ENCODE data around the gene NOM1. TPM values are rescaled to one million over a fixed set of nuclear protein-coding genes. Genes with fewer than 3 reads are reported as not detected.

NOM1 gene
- total and polyA plus RNA-seq, 2 donors (not counting 1 experiment from before 2014, with no cell fraction given) = 14.2 to 38.3 TPM

- DNase-seq (no peak), ATAC-seq (ENCODE audit: low read depth) (no peak)
- Histone ChIP-seq H3K4me3 (ENCODE audit: control extremely low read depth in 1 of 5, extremely low read depth in 1 of 5, insufficient read depth in 1 of 5, low read depth in 2 of 5, low read length in 4 of 5) (no peak overlapping the region), H3K27ac (ENCODE audit: low read length in 2 of 2) (no peak overlapping the region), H3K79me2 (ENCODE audit: control insufficient read depth, insufficient read depth, low read length) (no peaks in the 10 kb centered on the region), H4K20me1 (ENCODE audit: control insufficient read depth, insufficient read depth, low read length, poor library complexity, severe bottlenecking) (no peaks in the 10 kb centered on the region), H3K9me3 (ENCODE audit: control extremely low read depth in 1 of 3, control insufficient read depth in 2 of 3, insufficient read depth in 1 of 3, low read length in 2 of 3) (peaks cover 0 to 40% (median 0%) of the 10 kb centered on the region in 3 donors), H2AFZ (ENCODE audit: insufficient read depth, low read depth, low read length, poor library complexity, severe bottlenecking) (no peak overlapping the region), H3K9ac (ENCODE audit: low read length) (no peak overlapping the region), H3K36me3 (replicated peaks in 1 of 2; ENCODE audit: control extremely low read depth in 1 of 2, control insufficient read depth in 1 of 2, extremely low read depth in 1 of 2, insufficient read depth in 2 of 2, low read length in 1 of 2) (no peaks in the 10 kb centered on the region), H3K27me3 (replicated peaks in 1 of 4; ENCODE audit: control extremely low read depth in 1 of 4, control insufficient read depth in 3 of 4, insufficient read depth in 4 of 4, low read length in 3 of 4) (peaks cover 0 to 71% (median 54%) of the 10 kb centered on the region in 4 experiments), H3K4me1 (ENCODE audit: control insufficient read depth in 2 of 2, insufficient read depth in 2 of 2, low read length in 2 of 2) (peaks cover 21 to 22% of the 10 kb centered on the region in 2 donors), H3K4me2 (replicated peaks; ENCODE audit: low read depth, low read length, poor library complexity, severe bottlenecking) (peak overlapping the region; percentile 58)
- WGBS (ENCODE audit: insufficient coverage) = 13% methylated on average over 16 of the region's 30 CpGs
- TF ChIP-seq CTCF (IDR thresholded peaks at IDR 0.05) (no peak), EZH2 (IDR thresholded peaks at IDR 0.05; ENCODE audit: borderline replicate concordance, insufficient read depth, low read depth, low read length, poor library complexity, severe bottlenecking) (no peak)
- peaks cover 13% of the 10 kb centered on the region for H3K4me1 Mint-ChIP-seq
- ChIA-PET CTCF (no interaction called here), POLR2A (no interaction called here)
- peaks cover 59% of the 10 kb centered on the region for H3K27me3 Mint-ChIP-seq
- H3K4me3 Mint-ChIP-seq = no peak overlapping the region
- intact Hi-C loops (cut with micrococcal nuclease) = no loop called here
- no peak overlapping the region for H3K27ac Mint-ChIP-seq
- H3K9me3 Mint-ChIP-seq (ENCODE audit: insufficient read depth) = no peaks in the 10 kb centered on the region
These were observed 72.6 kb downstream of the NOM1 start for GRCh38 chr7:157021871-157022680.

Other genes with a start within 250 kb of the NOM1 start
- gene LMBR1, start 56.5 kb upstream of the NOM1 start, total RNA-seq = 85.2 and 99.7 TPM in 2 replicates
- gene LMBR1, start 56.5 kb upstream of the NOM1 start, polyA plus RNA-seq = 19.7 and 25.8 TPM in 2 replicates
- not detected in 2 replicates for gene MNX1, start 61.0 kb downstream of the NOM1 start, total RNA-seq
- gene MNX1, start 61.0 kb downstream of the NOM1 start, polyA plus RNA-seq = not detected in 2 replicates
- 64.2 and 66.5 TPM in 2 replicates for gene UBE3C, start 189.2 kb downstream of the NOM1 start, total RNA-seq
- 17.8 and 30.4 TPM in 2 replicates for gene UBE3C, start 189.2 kb downstream of the NOM1 start, polyA plus RNA-seq

Measured in B cell (primary cell).